Measurements from ENCODE around the gene UPF1.
A peak's percentile ranks its signal among the peaks of the same experiment; 100 is the strongest.

Gene UPF1

GRCh38 chr19:18857223-18857622 lies 25.5 kb downstream of the UPF1 start:
- no peak for DNase-seq (ENCODE audit: low read depth)

DNA sequence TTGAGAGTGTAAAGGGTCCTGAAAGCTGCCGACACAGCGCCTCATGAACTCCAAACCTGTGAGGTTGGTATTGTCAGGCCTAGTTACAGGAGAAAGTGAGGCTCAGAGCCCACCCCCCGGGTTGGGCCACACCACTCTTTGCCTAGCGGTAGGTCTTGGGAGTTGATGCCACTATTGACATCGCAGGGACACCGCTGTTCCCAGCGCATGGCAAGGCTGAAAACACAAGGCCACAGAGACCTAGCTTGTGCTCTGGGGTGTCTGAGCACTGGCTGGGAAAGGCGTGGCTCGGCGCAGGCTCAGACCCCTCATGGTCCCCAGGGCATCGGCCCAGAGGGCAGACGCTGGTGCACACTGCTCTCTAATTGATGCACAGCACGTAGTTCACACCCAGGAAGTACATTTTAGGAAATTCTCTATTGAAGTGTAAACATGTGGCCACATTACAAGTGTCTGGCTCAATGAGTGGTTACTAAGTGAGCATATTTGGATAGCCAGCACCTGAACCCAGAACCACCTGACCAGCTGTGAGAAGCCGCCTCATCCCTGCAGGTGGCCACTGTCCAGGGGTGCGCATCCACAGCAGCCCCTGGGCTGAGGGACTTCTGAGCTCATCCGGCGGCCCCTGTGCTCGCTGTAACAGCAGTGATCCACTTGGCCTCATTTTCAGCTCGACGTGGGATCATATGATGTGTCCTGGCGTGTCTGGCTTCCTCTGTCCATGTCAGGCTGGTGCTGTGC lies 27.3 kb downstream of the UPF1 start:
- no peak for DNase-seq (ENCODE audit: low read depth)

GRCh38 chr19:18859676-18860301 lies 28.0 kb downstream of the UPF1 start:
- DNase-seq (ENCODE audit: low read depth) = no peak

DNA sequence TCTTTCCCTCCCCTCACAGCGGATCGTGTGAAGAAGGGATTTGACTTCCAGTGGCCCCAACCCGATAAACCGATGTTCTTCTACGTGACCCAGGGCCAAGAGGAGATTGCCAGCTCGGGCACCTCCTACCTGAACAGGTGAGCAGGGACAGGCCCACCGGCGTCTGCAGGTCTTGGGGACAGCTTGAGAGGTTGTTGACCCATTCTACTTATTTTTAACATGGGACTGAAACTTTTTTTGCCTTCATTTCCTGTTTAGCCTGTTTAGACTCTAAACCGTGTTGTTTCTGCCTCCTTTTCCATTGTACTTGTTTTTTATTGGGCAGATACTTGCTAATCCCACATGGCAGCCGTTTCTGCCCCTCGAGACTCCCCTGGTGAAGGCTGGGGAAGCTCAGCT lies 28.5 kb downstream of the UPF1 start:
- DNase-seq (ENCODE audit: low read depth) = no peak

- DNase-seq (ENCODE audit: low read depth) = no peak
Measured at GRCh38 chr19:18860725-18861124, 29.0 kb downstream of the UPF1 start.

GRCh38 chr19:18861235-18861634 lies 29.5 kb downstream of the UPF1 start:
- no peak for DNase-seq (ENCODE audit: low read depth)

GRCh38 chr19:18861917-18862316 lies 30.2 kb downstream of the UPF1 start:
- no peak for DNase-seq (ENCODE audit: low read depth)

DNA sequence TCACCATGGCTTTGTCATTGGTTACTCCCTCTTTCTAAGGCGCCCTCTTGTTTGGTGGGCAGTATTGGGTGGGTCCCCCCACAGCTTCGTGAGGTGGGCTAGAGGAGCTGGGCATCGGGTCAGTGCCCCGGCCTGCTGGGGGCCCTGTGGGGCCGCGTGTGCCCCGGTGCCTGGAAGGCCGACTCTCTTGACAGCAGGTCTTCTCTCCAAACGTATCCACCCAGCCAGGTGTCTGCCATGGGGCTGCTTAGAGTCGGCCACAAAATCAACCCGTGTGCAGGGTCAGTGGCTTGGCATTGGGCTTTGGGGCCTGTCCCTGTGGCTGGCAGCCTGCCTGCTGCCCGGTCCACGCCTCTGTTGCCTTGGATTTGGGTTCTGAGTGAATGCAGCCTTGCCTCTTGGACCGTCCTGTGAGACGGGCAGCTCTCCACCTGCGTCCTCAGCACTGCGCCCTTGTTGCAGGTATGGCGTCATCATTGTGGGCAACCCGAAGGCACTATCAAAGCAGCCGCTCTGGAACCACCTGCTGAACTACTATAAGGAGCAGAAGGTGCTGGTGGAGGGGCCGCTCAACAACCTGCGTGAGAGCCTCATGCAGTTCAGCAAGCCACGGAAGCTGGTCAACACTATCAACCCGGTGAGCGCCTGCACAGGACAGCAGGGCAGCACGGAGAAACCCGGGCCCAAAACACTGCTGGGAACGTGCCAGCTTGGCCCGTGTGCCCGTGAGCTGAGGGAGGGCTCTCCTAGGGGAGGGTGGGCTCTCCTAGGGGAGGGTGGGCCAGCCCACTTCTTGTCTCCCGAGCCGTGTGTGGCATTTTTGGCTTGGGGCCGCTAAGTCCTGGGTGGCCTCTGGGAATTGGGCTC lies 31.4 kb downstream of the UPF1 start:
- no peak for DNase-seq (ENCODE audit: low read depth)

DNA sequence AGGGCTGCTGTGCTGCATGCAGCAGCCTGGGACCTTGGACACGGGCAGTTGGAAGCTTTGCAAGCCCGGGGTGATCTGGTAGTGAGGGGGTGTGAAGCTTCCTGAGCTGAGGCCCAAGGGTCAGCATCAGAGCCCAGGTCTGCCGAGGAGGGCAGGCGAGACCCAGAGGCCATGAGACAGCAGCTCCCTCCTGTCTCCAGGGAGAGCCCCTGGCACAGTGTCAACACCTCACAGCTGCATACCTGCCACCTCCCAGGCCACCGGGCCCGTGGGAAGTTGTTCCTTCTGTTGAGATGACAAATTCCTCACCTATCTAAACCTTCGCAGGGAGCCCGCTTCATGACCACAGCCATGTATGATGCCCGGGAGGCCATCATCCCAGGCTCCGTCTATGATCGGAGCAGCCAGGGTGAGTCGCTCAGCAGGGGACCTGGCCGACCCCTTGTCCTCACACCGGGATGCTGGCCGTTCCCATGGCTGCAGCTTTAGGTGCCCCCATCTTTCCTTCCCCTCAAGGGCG lies 32.1 kb downstream of the UPF1 start:
- DNase-seq (ENCODE audit: low read depth) = no peak

DNA sequence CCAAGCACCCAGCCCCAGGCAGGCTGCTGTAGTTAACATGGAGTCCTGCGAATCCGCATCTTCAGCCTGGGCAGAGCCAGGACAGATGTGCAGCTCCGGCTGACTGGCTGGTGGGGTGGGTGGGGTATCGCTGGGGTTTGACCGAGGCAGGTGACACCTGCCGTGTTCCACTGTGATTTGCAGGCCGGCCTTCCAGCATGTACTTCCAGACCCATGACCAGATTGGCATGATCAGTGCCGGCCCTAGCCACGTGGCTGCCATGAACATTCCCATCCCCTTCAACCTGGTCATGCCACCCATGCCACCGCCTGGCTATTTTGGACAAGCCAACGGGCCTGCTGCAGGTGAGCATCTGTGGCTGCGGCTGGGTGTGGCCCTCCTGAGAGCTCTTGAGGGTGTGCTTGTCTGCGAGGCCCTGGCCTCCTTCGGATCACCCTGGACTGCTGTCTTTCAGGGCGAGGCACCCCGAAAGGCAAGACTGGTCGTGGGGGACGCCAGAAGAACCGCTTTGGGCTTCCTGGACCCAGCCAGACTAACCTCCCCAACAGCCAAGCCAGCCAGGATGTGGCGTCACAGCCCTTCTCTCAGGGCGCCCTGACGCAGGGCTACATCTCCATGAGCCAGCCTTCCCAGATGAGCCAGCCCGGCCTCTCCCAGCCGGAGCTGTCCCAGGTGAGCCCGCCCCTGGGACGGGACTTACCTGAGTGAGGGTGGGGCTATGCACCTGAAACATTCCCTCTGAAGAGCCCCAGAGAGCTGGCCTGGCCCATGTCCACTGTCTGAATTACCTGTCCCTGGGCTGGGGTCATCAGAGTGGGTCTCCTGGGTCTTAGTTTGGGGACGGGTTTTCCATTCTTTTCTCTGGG lies 33.6 kb downstream of the UPF1 start:
- no peak for DNase-seq (ENCODE audit: low read depth)

DNA sequence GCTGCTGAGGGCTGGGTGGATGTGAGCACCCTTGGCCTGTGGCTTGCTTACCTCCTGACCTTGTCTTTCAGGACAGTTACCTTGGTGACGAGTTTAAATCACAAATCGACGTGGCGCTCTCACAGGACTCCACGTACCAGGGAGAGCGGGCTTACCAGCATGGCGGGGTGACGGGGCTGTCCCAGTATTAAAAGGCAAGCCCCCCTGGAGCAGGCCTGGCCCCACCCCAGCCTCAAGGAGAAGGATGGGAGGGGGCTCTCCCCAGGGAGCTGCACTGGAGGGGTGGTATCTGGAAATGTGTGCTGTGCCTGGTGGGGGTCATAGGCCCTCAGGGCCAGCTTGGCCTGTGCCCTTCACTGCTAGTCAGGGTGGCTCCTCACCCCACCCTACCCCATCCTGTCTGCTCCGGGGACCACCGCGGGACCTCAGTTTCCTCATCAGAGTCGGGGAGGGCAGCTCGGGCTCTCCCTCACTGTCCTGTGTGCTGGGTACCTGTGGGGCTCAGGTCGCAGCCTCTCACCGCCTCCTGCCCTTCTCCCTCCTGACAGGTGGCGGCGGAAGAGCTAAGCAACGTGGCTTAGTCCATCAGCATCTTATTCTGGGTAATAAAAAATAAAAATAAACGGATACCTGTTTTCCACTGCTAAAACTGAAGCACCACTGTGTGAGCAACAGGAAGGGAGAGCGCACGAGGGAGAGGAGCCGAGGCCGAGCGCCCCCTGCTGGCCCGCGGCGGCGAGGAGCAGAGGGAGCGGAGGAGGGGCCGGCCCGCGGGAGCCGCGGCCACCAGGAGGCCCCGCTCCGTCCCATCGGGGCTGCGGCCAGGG lies 34.4 kb downstream of the UPF1 start:
- peak; percentile 20 for DNase-seq (ENCODE audit: low read depth)

- no peak for DNase-seq (ENCODE audit: low read depth)
Measured at GRCh38 chr19:18866800-18867123, 35.0 kb downstream of the UPF1 start.

DNA sequence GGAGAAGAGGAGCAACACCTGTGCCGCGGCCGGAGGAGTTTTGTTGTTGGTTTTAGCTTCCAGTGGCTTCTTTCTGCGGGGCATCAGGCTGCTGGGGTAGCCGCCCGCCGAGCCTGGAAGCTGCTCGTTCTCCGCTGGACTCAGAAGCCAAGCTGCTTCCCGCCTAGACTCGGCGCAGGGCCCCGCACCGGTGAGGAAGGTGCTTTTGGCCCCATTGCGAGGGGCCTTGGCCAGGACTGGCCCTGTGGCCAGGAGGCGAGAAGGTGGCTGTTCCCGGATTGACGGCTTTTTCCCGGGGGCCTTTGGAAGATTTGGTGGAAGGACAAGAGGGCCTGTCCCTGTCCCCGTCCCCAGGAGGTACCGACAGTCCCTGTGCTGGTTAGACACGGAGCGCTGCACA lies 35.4 kb downstream of the UPF1 start:
- DNase-seq (ENCODE audit: low read depth) = no peak

DNA sequence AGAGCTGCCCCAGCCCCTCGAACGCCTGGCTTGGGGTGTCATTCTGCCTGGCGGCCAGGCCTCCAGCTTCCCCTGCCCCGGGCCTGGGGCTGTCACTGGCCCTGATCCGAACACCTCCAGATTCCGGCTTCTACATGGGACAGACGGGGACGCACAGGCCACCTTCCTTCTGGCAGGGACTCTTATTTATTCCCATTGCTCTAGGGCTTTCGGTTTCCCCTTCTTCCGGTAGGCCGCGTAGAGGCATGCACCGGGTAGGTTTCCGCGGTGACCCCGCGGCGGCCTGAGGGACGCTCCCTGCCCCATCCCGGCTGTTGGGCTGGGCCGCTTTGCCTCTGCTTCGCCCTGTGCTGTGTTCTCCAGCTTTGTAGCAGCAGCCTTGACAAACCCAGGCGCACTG lies 36.0 kb downstream of the UPF1 start:
- no peak for DNase-seq (ENCODE audit: low read depth)

DNA sequence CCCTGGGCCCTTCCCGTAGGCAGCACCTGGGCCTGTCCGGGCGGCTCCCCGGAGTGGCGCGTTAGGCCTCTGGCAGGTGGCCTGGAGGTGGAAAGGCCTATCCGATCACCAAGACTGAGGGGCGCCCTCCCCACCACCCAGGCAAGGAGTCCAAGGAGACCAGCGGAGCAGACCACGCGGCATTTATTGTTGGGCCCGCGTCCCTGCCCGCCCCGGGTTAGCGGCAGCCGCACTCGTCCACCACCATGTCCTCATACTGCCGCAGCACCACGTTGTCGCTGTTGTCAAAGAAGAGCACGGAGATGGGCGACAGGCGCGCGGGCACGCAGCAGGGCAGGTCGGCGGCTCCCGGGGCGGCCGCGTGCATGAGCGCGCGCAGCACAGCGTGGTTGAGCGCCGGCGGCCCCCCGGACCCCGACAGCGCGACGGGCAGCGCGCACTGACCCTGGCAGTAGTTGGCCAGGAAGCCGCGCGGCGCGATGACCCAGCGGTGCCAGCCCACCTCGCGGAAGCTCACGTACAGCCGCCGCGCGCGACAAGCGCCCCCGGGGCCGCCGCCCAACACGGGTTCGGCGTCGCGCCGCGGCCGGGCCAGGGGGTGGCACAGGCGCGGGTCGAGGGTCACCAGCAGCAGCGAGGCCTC lies 36.7 kb downstream of the UPF1 start:
- no peak for DNase-seq (ENCODE audit: low read depth)

DNA sequence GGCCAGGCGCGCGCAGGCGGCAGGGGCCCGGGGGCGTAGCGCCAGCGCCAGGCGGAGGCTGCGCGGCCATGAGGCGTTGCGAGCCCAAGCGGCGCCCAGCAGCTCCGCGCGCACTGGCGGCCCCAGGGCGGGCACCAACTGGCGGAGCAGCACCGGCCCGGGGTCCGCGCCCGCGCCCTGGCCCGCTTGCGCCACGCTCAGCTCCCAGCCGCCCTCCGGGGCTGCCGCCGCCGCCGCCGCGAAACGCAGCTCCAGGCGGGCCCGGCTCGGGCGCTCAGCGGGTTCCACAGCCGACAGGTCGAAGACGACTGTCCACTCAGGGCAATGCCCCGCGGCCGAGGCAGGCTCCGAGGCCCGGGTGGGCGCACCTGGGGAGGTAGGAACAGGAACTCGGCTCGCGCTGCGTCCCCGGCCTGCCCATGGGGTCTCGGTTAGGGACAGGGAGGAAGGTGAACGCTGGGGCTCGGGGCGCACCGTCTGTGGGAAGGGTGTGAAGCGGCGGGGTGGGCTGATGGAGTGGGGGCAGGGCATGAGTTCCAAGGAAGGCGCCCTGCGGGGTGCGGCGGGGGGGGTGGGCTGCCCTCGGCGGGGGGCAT lies 37.4 kb downstream of the UPF1 start:
- no peak for DNase-seq (ENCODE audit: low read depth)

- DNase-seq (ENCODE audit: low read depth) = no peak
Measured at GRCh38 chr19:18869781-18870530, 38.2 kb downstream of the UPF1 start.

GRCh38 chr19:18870531-18871172 lies 38.9 kb downstream of the UPF1 start:
- DNase-seq (ENCODE audit: low read depth) = no peak

DNA sequence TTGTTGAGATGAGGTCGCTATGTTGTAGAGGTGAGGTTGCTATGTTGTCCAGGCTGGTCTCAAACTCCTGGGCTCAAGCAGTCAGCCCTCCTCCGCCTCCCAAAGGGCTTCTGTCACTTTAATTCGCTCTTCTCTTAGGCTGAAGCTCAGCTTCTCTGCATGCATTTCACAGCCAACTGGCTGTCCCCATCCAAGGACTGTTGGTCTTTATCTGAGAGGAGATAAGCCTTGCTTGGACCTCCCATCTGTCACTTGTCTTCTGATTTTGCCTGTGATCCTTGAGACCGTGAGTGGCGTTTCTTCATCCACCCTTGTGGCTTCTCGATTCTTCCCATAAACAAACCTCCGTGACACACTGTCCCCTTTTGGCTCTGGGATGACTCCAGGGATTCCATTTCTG lies 39.8 kb downstream of the UPF1 start:
- DNase-seq (ENCODE audit: low read depth) = no peak

Data from amniotic epithelial cell (primary cell).